Measurements from ENCODE around the gene SCAF1.
"Not testable (repeated sequence)": the region's sequence is repeated elsewhere in the genome, so short reads cannot be mapped to it uniquely, and the experiment has no call there.

Gene SCAF1

GRCh38 chr19:49631014-49631588 is 10.9 kb upstream of the SCAF1 start:
- in situ Hi-C loops (cut with HindIII; ENCODE audit: low sequenced_read_pairs), result no loop called here
- DNase-seq (ENCODE audit: low read depth, low spot score), result no peak
- no peak overlapping the region for H3K4me3 ChIP-seq (ENCODE audit: low read depth, low read length)
- no peak for TF ChIP-seq CTCF (IDR thresholded peaks at IDR 0.05; ENCODE audit: low read depth, low read length)

- in situ Hi-C loops (cut with HindIII; ENCODE audit: low sequenced_read_pairs), result no loop called here
- no peak overlapping the region for H3K4me3 ChIP-seq (ENCODE audit: low read depth, low read length)
- no peak for TF ChIP-seq CTCF (IDR thresholded peaks at IDR 0.05; ENCODE audit: low read depth, low read length)
- DNase-seq (ENCODE audit: low read depth, low spot score), result no peak
Measured at GRCh38 chr19:49631610-49632192, 10.3 kb upstream of the SCAF1 start.

GRCh38 chr19:49632576-49632975 is 9.4 kb upstream of the SCAF1 start:
- no peak overlapping the region for H3K4me3 ChIP-seq (ENCODE audit: low read depth, low read length)
- TF ChIP-seq CTCF (IDR thresholded peaks at IDR 0.05; ENCODE audit: low read depth, low read length), result no peak
- no peak for DNase-seq (ENCODE audit: low read depth, low spot score)
- in situ Hi-C loops (cut with HindIII; ENCODE audit: low sequenced_read_pairs), result no loop called here

GRCh38 chr19:49633273-49633672 is 8.7 kb upstream of the SCAF1 start:
- in situ Hi-C loops (cut with HindIII; ENCODE audit: low sequenced_read_pairs); DNase-seq (ENCODE audit: low read depth, low spot score); H3K4me3 ChIP-seq (ENCODE audit: low read depth, low read length): not testable (repeated sequence)

GRCh38 chr19:49635530-49636232 is 6.3 kb upstream of the SCAF1 start:
- no peak for DNase-seq (ENCODE audit: low read depth, low spot score)
- in situ Hi-C loops (cut with HindIII; ENCODE audit: low sequenced_read_pairs), result no loop called here
- H3K4me3 ChIP-seq (ENCODE audit: low read depth, low read length), result no peak overlapping the region
- peak; percentile 8 for TF ChIP-seq CTCF (IDR thresholded peaks at IDR 0.05; ENCODE audit: low read depth, low read length)

GRCh38 chr19:49636233-49636932 is 5.6 kb upstream of the SCAF1 start:
- in situ Hi-C loops (cut with HindIII; ENCODE audit: low sequenced_read_pairs), result no loop called here
- no peak overlapping the region for H3K4me3 ChIP-seq (ENCODE audit: low read depth, low read length)
- no peak for DNase-seq (ENCODE audit: low read depth, low spot score)
- TF ChIP-seq CTCF (IDR thresholded peaks at IDR 0.05; ENCODE audit: low read depth, low read length), result no peak

Measured in astrocyte of the spinal cord (primary cell).